Neutrophil (primary cell): ENCODE results near the gene PTPRJ.
A peak's percentile ranks its signal among the peaks of the same experiment; 100 is the strongest.

ENCODE experiments used
- H3K27ac ChIP-seq: fragments of 200-600 bp; sonication (generic); 2 replicates; pipeline ENCODE4 v1.5.1; 2016; ENCODE audit warnings: mild to moderate bottlenecking, moderate library complexity
- H3K27me3 ChIP-seq: fragments of 200-600 bp; sonication (generic); 2 replicates; pipeline ENCODE4 v1.6.0; 2016; ENCODE audit warnings: mild to moderate bottlenecking
- H3K36me3 ChIP-seq: fragments of 200-600 bp; sonication (generic); 2 replicates; pipeline ENCODE4 v1.5.1; 2017
- H3K4me1 ChIP-seq, 2 experiments: fragments of 200-600 bp in 1 of 2; sonication (generic) in 1 of 2; 1 replicate in 1 of 2; 2 replicates in 1 of 2; pipeline versions ENCODE4 v1.5.1 to v1.6.1; 2013 to 2016; ENCODE audit warnings: low read depth in 1 of 2, low read length in 1 of 2, mild to moderate bottlenecking in 1 of 2, moderate library complexity in 1 of 2; ENCODE audit not compliant: control insufficient read depth in 1 of 2, insufficient read depth in 1 of 2
- H3K4me3 ChIP-seq, 2 experiments: fragments of 200-600 bp in 1 of 2; sonication (generic) in 1 of 2; 1 replicate in 1 of 2; 2 replicates in 1 of 2; pipeline ENCODE4 v1.5.1; 2013 to 2016; ENCODE audit warnings: low read depth in 1 of 2, low read length in 1 of 2, mild to moderate bottlenecking in 1 of 2, moderate library complexity in 1 of 2
- H3K9me3 ChIP-seq: fragments of 200-600 bp; sonication (generic); 2 replicates; pipeline ENCODE4 v1.5.1; 2016
- CTCF ChIP-seq: fragments of 200-600 bp; sonication (generic); IDR thresholded peaks from 2 replicates; pipeline ENCODE4 v1.5.1; 2016; ENCODE audit warnings: antibody characterized with exemption

PTPRJ gene

DNA sequence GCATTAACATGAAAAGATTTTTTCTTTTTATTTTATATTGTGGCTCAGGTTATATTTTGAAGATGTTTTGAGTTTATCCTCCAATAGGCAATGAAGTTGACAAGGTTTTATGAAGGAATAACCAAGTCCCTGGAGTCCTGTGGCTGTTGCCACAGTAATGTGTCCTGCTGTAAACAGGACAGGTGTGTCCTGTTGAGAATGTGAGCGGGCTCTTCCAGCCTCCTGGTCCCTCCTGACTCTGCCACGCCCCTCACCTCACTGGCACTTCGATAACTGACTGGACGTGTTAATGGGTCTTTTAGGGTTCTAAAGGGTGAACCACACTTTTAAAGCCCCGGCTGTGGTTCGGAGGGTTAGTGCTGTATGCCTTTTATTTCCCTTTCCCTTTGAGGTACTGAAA is 188.5 kb downstream of the PTPRJ start:
- no peak for TF ChIP-seq CTCF
- peaks cover 0 to 3% of the 10 kb centered on the region in 2 experiments for H3K4me1 ChIP-seq
- no peak overlapping the region for H3K4me3 ChIP-seq
- H3K27me3 ChIP-seq, result no peaks in the 10 kb centered on the region
- peaks cover 67% of the 10 kb centered on the region for H3K36me3 ChIP-seq
- no peak overlapping the region for H3K27ac ChIP-seq
- no peaks in the 10 kb centered on the region for H3K9me3 ChIP-seq

- TF ChIP-seq CTCF, result no peak
- no peak overlapping the region for H3K27ac ChIP-seq
- no peak overlapping the region for H3K4me3 ChIP-seq
- no peaks in the 10 kb centered on the region for H3K9me3 ChIP-seq
- H3K36me3 ChIP-seq, result peaks cover 63% of the 10 kb centered on the region
- peaks cover 0 to 3% of the 10 kb centered on the region in 2 experiments for H3K4me1 ChIP-seq
- no peaks in the 10 kb centered on the region for H3K27me3 ChIP-seq
Measured at GRCh38 chr11:48169259-48169658, 188.9 kb downstream of the PTPRJ start.

DNA sequence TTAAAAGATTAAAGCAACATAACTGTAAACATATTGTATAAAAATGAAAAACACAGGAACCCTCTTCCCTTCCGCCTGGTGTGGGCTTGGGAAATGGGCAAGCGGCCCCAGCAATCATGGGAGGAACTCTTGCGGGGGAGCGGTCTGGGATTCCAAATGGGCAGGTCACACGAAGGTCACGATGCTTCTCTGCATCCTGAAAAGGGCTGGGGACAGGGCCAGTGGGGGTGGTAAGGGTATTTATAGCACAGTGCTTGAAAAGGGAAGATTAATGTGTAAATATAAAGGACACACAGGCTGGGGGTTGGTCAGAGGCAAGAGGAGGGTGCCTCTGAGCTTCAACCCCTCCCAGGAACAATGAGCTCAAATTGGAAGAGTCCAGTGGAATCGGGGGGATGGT is 189.4 kb downstream of the PTPRJ start:
- Histone ChIP-seq H3K27me3 (no peaks in the 10 kb centered on the region), H3K9me3 (no peaks in the 10 kb centered on the region), H3K27ac (peak overlapping the region; percentile 17), H3K4me3 (no peak overlapping the region), H3K36me3 (peaks cover 58% of the 10 kb centered on the region), H3K4me1 (peaks cover 0 to 3% of the 10 kb centered on the region in 2 experiments)
- no peak for TF ChIP-seq CTCF

DNA sequence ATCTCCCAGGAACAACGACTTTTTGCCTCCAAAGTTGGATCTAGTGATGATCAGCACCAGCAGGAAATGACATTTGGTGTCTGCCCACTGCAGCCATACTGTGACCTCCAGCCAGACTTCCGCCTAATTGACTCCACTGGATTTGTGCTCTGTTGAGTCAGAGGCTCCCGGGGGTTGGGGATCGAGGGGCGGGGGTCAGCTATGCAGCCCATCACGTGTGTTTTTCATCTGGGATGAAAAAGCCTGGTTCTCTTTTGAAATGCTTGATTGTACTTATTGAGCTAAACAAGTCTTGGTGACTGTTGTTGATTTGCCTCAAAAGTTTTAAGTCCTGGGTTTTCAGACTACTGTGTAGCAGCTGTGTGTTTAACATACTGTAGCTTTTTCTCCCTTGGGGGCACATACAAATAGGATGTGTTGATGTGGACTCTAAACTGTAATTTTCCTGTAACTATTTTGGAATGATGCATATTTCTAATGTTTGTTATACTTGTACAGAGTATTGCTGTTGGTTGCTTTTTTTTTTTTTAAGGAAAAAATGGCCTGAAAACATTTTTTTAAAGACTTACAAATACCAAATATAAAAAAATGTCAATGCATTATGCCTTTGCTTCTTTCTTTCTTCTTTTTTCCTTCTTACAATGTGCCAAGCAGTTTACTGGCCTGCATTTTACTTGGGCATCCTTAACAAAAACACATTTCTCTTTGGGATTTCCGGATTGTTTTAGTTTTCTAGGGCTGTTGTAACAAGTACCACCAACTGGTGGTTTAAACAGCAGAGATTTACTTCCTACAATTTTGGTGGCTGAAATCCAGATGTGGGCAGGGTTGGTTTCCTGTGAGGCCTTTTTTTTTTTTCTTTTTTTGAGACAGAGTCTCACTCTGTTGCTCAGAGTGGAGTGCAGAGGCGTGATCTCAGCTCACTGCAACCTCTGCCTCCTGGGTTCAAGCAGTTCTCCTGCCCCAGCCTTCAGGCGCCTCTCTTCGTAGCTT is 190.2 kb downstream of the PTPRJ start:
- H3K4me1 ChIP-seq, result peaks cover 0 to 3% of the 10 kb centered on the region in 2 experiments
- H3K27ac ChIP-seq, result peak overlapping the region; percentile 39

More for the DNA sequence above, 190.2 kb downstream of the PTPRJ start:
- H3K27me3 ChIP-seq, result no peaks in the 10 kb centered on the region
- no peak overlapping the region for H3K4me3 ChIP-seq
- no peak for TF ChIP-seq CTCF
- peaks cover 50% of the 10 kb centered on the region for H3K36me3 ChIP-seq
- no peaks in the 10 kb centered on the region for H3K9me3 ChIP-seq
